ENCODE data around the gene EVA1A. TPM values are rescaled to one million over a fixed set of nuclear protein-coding genes. Genes with fewer than 3 reads are reported as not detected.

The EVA1A gene
- total RNA-seq, 1 experiment from 2014 or later = not detected

- H3K27me3 Mint-ChIP-seq (ENCODE audit: unreplicated experiment) = peaks cover 46% of the 10 kb centered on the region
- no peak overlapping the region for H3K27ac Mint-ChIP-seq (ENCODE audit: unreplicated experiment)
- TF ChIP-seq CTCF (IDR thresholded peaks at IDR 0.05; ENCODE audit: unreplicated experiment) = no peak
- no peaks in the 10 kb centered on the region for H3K4me1 Mint-ChIP-seq (ENCODE audit: low read depth, unreplicated experiment)
- CTCF ChIA-PET = no interaction called here
- no peaks in the 10 kb centered on the region for H3K36me3 Mint-ChIP-seq (ENCODE audit: insufficient read depth, unreplicated experiment)
- no peaks in the 10 kb centered on the region for H3K9me3 Mint-ChIP-seq (ENCODE audit: low read depth, unreplicated experiment)
- intact Hi-C loops (cut with micrococcal nuclease; ENCODE audit: unreplicated experiment) = no loop called here
- BruUV-seq (replicated peaks) = no TSS peak
- H3K4me3 Mint-ChIP-seq (ENCODE audit: low read depth, unreplicated experiment) = no peak overlapping the region
- DNase-seq = peak; percentile 19
Measured at GRCh38 chr2:75523313-75524275, 37.1 kb downstream of the EVA1A start.

- no peaks in the 10 kb centered on the region for H3K9me3 Mint-ChIP-seq (ENCODE audit: low read depth, unreplicated experiment)
- no peak overlapping the region for H3K4me3 Mint-ChIP-seq (ENCODE audit: low read depth, unreplicated experiment)
- CTCF ChIA-PET = no interaction called here
- intact Hi-C loops (cut with micrococcal nuclease; ENCODE audit: unreplicated experiment) = no loop called here
- no peak overlapping the region for H3K27ac Mint-ChIP-seq (ENCODE audit: unreplicated experiment)
- H3K27me3 Mint-ChIP-seq (ENCODE audit: unreplicated experiment) = peaks cover 44% of the 10 kb centered on the region
- H3K4me1 Mint-ChIP-seq (ENCODE audit: low read depth, unreplicated experiment) = no peaks in the 10 kb centered on the region
- no peak for DNase-seq
- no TSS peak for BruUV-seq (replicated peaks)
- TF ChIP-seq CTCF (IDR thresholded peaks at IDR 0.05; ENCODE audit: unreplicated experiment) = no peak
- no peaks in the 10 kb centered on the region for H3K36me3 Mint-ChIP-seq (ENCODE audit: insufficient read depth, unreplicated experiment)
Measured at GRCh38 chr2:75522543-75523312, 38.0 kb downstream of the EVA1A start.

- H3K36me3 Mint-ChIP-seq (ENCODE audit: insufficient read depth, unreplicated experiment) = no peaks in the 10 kb centered on the region
- DNase-seq = no peak
- peaks cover 31% of the 10 kb centered on the region for H3K27me3 Mint-ChIP-seq (ENCODE audit: unreplicated experiment)
- BruUV-seq (replicated peaks) = no TSS peak
- TF ChIP-seq CTCF (IDR thresholded peaks at IDR 0.05; ENCODE audit: unreplicated experiment) = no peak
- H3K4me1 Mint-ChIP-seq (ENCODE audit: low read depth, unreplicated experiment) = no peaks in the 10 kb centered on the region
- no peak overlapping the region for H3K4me3 Mint-ChIP-seq (ENCODE audit: low read depth, unreplicated experiment)
- intact Hi-C loops (cut with micrococcal nuclease; ENCODE audit: unreplicated experiment) = no loop called here
- H3K27ac Mint-ChIP-seq (ENCODE audit: unreplicated experiment) = no peak overlapping the region
- H3K9me3 Mint-ChIP-seq (ENCODE audit: low read depth, unreplicated experiment) = no peaks in the 10 kb centered on the region
- CTCF ChIA-PET = no interaction called here
Measured at GRCh38 chr2:75521225-75521872, 39.4 kb downstream of the EVA1A start.

- Mint-ChIP-seq H3K9me3 (ENCODE audit: low read depth, unreplicated experiment) (no peaks in the 10 kb centered on the region), H3K27me3 (ENCODE audit: unreplicated experiment) (peaks cover 28% of the 10 kb centered on the region), H3K27ac (ENCODE audit: unreplicated experiment) (no peak overlapping the region), H3K4me3 (ENCODE audit: low read depth, unreplicated experiment) (no peak overlapping the region), H3K4me1 (ENCODE audit: low read depth, unreplicated experiment) (no peaks in the 10 kb centered on the region), H3K36me3 (ENCODE audit: insufficient read depth, unreplicated experiment) (no peaks in the 10 kb centered on the region)
- BruUV-seq (replicated peaks) = no TSS peak
- intact Hi-C loops (cut with micrococcal nuclease; ENCODE audit: unreplicated experiment) = no loop called here
- no peak for TF ChIP-seq CTCF (IDR thresholded peaks at IDR 0.05; ENCODE audit: unreplicated experiment)
- CTCF ChIA-PET = no interaction called here
- DNase-seq = no peak
Measured at GRCh38 chr2:75519843-75520242, 40.9 kb downstream of the EVA1A start.
